ENCODE data around the gene BUB1B. TPM values are rescaled to one million over a fixed set of nuclear protein-coding genes. Genes with fewer than 3 reads are reported as not detected.
A peak's percentile ranks its signal among the peaks of the same experiment; 100 is the strongest.

BUB1B gene
- total RNA-seq, 1 donor from 2014 or later, result 0.79 TPM

DNA sequence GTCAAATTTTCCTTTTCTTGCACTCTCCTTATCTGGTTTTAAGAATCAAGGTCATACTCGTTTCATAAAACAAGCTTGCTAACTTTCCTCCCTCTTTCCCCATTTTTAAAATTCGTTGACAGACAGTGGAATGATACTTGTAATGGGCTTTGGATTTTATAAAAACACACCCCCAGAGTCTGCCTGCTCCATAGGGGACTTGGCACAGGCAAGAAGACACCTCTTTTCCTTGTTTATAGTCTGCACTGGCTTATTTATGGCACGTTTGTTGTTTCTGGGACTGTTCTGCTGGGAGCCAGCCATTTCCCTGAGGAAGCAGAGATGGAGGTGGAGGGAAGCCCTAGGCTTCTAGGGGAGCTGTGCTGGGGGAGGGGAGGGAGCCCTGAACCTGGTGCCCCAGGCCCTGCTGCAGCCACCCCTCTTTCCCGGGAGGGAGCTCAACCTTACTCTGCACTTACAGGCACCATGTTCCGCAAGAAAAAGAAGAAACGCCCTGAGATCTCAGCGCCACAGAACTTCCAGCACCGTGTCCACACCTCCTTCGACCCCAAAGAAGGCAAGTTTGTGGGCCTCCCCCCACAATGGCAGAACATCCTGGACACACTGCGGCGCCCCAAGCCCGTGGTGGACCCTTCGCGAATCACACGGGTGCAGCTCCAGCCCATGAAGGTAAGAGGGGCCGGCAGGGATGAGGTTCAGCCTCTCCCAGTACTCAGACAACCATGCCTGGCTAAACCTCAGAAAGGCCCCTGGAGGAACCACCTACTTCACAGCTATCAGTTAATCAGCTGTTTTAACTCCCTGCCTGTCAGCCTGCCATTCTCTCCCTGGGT lies 103.7 kb downstream of the BUB1B start:
- DNase-seq (ENCODE audit: low read depth), result no peak
- no peaks in the 10 kb centered on the region for H3K27me3 ChIP-seq (ENCODE audit: control insufficient read depth, insufficient read depth, low read length)
- TF ChIP-seq, protein P1, sequence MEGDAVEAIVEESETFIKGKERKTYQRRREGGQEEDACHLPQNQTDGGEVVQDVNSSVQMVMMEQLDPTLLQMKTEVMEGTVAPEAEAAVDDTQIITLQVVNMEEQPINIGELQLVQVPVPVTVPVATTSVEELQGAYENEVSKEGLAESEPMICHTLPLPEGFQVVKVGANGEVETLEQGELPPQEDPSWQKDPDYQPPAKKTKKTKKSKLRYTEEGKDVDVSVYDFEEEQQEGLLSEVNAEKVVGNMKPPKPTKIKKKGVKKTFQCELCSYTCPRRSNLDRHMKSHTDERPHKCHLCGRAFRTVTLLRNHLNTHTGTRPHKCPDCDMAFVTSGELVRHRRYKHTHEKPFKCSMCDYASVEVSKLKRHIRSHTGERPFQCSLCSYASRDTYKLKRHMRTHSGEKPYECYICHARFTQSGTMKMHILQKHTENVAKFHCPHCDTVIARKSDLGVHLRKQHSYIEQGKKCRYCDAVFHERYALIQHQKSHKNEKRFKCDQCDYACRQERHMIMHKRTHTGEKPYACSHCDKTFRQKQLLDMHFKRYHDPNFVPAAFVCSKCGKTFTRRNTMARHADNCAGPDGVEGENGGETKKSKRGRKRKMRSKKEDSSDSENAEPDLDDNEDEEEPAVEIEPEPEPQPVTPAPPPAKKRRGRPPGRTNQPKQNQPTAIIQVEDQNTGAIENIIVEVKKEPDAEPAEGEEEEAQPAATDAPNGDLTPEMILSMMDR (IDR thresholded peaks at IDR 0.05; ENCODE audit: insufficient read depth, low read length, severe bottlenecking), result no peak
- FAIRE-seq, result no peak
- H3K4me3 ChIP-seq (ENCODE audit: low read depth, low read length), result no peak overlapping the region
- H3K36me3 ChIP-seq (ENCODE audit: control insufficient read depth, insufficient read depth, low read length), result peaks cover 35% of the 10 kb centered on the region

DNA sequence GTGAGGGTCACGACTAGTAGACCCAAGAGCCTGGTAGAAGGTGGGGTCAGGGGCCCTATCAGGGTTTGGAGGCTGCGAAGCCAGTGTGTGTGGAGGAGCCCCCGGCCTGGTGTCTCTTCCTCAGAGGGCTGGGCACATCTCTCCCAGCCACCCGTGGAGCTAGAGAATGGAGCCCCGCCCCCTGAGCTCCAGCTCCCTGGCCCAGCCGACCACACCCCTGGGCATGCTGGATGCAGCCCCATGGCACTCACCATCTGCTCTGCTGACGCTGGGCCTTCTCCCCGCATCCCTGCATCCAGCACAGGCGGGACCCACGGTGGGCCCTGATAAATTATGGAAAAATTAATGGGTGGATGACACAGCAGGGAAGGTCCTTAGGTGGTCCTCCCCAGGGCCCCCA lies 104.5 kb downstream of the BUB1B start:
- H3K36me3 ChIP-seq (ENCODE audit: control insufficient read depth, insufficient read depth, low read length), result peaks cover 37% of the 10 kb centered on the region
- no peak overlapping the region for H3K4me3 ChIP-seq (ENCODE audit: low read depth, low read length)
- DNase-seq (ENCODE audit: low read depth), result no peak
- H3K27me3 ChIP-seq (ENCODE audit: control insufficient read depth, insufficient read depth, low read length), result no peaks in the 10 kb centered on the region
- TF ChIP-seq, protein P1 (IDR thresholded peaks at IDR 0.05; ENCODE audit: insufficient read depth, low read length, severe bottlenecking), result no peak
- FAIRE-seq, result no peak

DNA sequence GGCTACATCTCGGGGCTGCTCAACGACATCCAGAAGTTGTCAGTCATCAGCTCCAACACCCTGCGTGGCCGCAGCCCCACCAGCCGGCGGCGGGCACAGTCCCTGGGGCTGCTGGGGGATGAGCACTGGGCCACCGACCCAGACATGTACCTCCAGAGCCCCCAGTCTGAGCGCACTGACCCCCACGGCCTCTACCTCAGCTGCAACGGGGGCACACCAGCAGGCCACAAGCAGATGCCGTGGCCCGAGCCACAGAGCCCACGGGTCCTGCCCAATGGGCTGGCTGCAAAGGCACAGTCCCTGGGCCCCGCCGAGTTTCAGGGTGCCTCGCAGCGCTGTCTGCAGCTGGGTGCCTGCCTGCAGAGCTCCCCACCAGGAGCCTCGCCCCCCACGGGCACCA lies 105.0 kb downstream of the BUB1B start:
- no peak for DNase-seq (ENCODE audit: low read depth)
- Histone ChIP-seq H3K4me3 (ENCODE audit: low read depth, low read length) (no peak overlapping the region), H3K27me3 (ENCODE audit: control insufficient read depth, insufficient read depth, low read length) (no peaks in the 10 kb centered on the region), H3K36me3 (ENCODE audit: control insufficient read depth, insufficient read depth, low read length) (peaks cover 37% of the 10 kb centered on the region)
- TF ChIP-seq, protein P1 (IDR thresholded peaks at IDR 0.05; ENCODE audit: insufficient read depth, low read length, severe bottlenecking), result no peak
- no peak for FAIRE-seq

DNA sequence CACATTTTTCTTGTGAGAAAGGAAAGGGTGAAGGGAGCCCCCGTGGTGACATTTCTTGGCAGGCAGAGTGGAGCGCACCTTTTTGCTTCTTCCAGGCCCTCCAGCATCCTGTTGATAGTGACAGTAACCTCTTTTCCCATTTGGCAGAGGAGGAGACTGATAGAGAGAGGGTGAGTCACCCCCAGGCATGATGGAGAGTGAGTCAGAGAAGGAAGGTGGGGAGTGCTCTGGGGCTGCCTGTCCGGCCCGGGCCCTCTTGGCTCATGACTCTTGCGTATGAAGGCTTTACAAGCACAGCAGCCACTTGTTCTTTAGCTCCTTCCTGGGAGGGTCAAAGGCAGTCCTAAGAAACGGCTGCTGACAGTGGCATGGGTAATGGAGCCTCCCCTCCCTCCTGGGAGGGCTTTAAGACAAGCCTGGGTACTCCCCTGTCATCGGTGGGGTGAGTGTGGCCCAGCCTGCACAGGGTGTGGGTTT lies 106.0 kb downstream of the BUB1B start:
- Histone ChIP-seq H3K36me3 (ENCODE audit: control insufficient read depth, insufficient read depth, low read length) (peaks cover 37% of the 10 kb centered on the region), H3K27me3 (ENCODE audit: control insufficient read depth, insufficient read depth, low read length) (no peaks in the 10 kb centered on the region), H3K4me3 (ENCODE audit: low read depth, low read length) (no peak overlapping the region)
- DNase-seq (ENCODE audit: low read depth) (peak; percentile 93), FAIRE-seq (peak; percentile 87)
- TF ChIP-seq, protein P1 (IDR thresholded peaks at IDR 0.05; ENCODE audit: insufficient read depth, low read length, severe bottlenecking), result no peak

DNA sequence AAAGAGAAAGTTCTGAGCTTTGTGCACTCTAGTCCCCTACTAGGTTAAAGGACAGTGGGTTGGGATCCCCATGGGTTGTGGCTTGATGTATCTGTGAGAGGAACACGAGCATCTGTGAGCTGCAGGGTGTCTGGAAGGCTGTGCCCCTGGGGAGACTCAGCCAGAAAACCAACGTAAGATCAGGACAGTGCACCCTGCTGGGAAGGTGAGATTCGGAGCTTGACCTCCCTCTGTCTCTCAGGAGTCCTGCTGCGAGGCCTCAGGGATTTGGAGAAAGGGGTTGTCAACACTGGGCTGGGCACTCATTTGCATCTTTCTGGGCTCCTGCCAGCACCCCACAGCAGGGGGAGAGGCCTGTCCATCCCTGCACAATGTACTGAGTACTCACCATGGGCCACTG lies 106.8 kb downstream of the BUB1B start:
- TF ChIP-seq, protein P1 (IDR thresholded peaks at IDR 0.05; ENCODE audit: insufficient read depth, low read length, severe bottlenecking), result no peak

More for the DNA sequence above, 106.8 kb downstream of the BUB1B start:
- no peaks in the 10 kb centered on the region for H3K27me3 ChIP-seq (ENCODE audit: control insufficient read depth, insufficient read depth, low read length)
- no peak for DNase-seq (ENCODE audit: low read depth)
- H3K36me3 ChIP-seq (ENCODE audit: control insufficient read depth, insufficient read depth, low read length), result peaks cover 38% of the 10 kb centered on the region
- no peak overlapping the region for H3K4me3 ChIP-seq (ENCODE audit: low read depth, low read length)
- no peak for FAIRE-seq

All from bronchial epithelial cell (primary cell).